ENCODE measurements around the gene CDH26.

GRCh38 chr20:60010689-60011458 lies 52.7 kb downstream of the CDH26 start:
- TF ChIP-seq GATA2 (IDR thresholded peaks at IDR 0.05; ENCODE audit: low read depth, low read length): no peak
- TF ChIP-seq GATA3 (IDR thresholded peaks at IDR 0.05; ENCODE audit: low read depth, low read length): no peak

Data from SH-SY5Y (cell line).